HG03432 (cell line): Measurements from ENCODE around the gene CFDP1.
"Not testable (repeated sequence)": the region's sequence is repeated elsewhere in the genome, so short reads cannot be mapped to it uniquely, and the experiment has no call there.

Experiments used
- ATAC-seq: cut with Tn5 transposase; IDR thresholded peaks from one replicate; pipeline ENCODE4 v1.9.1; 2021; ENCODE audit warnings: mild to moderate bottlenecking, moderate library complexity; ENCODE audit not compliant: unreplicated experiment

Gene CFDP1

DNA sequence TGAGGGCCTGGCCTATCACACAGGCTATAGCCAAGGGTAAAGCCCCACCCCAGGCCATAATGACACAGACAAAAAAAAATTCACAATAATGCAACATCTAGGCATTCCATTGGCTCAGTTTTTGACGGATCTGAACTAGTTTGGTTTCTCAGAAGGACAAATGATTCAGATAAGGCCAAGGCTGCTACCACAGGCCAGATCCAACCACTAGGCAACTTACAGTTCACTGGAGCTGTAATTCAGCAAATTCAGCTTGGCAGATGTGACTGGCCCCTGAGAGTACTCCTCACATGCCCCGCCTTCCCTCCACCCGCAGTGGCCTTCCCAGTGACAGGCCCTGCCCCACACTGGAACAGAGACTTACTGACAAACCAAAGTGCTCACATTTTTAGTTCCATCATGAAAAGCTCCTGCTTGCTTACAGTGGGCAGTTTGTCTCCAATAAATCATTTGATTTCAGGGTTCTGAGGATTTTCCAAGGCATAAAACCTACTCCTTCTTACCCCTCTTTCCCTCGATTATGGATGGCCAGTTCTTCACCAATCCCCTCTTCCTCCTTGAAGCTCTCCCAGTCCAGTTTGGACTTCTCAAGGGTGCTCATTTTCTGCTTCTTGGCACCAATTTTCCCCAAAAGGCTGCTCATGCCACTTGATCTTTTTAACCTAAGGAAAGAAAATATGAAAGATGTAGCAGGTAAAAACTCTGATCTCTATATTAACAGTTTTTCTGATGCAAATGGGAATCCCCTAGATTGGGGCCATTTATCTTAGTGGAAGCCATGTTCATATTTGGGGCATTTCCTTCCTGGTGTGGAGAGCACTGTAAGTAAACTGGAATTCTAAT lies 128.6 kb downstream of the CFDP1 start:
- no peak for ATAC-seq

DNA sequence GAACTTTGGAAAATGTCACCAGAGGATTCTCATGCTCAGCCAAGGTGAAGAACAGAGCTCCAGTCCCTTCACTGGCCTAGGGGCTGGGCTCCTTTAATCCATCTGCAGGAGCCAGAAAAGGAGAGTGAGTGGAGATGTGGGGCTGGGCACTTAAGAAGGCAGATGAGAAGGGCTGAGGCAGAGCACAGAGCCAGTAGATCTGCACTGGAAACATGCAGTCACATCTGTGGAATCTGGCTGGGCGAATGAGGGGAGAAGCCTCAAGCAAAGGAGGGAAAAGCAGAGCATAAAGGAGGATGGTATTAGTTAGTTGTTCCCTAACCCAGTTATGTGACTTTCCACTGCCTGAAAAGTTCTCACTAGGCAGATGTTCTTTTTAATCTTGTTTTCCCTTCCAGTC lies 131.5 kb downstream of the CFDP1 start:
- ATAC-seq = no peak

DNA sequence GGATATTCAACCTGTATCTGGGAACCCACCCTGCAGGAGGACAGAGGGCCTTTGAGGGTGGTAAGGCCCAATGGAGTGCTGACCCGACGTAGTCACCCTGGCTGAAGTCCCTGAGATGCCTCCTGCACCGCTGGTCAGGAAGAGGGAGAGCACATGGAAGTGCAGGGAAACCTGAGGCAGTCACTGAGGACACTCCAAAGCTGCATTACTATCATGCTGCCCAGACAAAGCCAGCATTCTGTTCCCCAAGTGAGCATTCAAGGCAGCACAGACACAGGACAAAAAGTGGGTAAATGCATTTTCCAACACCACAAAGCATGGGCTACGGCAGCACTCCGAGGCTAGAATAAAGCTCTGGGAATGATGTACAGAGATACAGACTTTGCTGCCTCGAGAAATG lies 135.0 kb downstream of the CFDP1 start:
- ATAC-seq = no peak

DNA sequence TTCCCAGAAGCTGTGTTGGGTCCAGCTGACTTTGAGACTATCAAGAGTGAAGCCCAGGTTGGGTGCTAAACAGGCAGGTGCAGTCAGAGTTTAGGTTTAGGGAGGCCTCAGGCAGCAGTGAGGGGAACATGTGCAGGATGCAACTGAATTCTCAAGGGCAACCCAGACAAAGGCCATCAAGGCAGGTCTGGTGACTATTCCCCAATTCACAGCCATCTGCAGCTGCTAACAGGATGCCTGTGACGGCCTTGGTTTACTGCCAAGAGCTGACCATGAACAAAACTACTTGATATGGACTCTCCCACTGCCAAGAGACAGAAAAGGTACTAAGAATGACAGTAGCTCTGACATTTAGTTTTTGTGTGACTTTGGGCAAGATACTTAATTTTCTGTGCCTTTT lies 136.7 kb downstream of the CFDP1 start:
- no peak for ATAC-seq

DNA sequence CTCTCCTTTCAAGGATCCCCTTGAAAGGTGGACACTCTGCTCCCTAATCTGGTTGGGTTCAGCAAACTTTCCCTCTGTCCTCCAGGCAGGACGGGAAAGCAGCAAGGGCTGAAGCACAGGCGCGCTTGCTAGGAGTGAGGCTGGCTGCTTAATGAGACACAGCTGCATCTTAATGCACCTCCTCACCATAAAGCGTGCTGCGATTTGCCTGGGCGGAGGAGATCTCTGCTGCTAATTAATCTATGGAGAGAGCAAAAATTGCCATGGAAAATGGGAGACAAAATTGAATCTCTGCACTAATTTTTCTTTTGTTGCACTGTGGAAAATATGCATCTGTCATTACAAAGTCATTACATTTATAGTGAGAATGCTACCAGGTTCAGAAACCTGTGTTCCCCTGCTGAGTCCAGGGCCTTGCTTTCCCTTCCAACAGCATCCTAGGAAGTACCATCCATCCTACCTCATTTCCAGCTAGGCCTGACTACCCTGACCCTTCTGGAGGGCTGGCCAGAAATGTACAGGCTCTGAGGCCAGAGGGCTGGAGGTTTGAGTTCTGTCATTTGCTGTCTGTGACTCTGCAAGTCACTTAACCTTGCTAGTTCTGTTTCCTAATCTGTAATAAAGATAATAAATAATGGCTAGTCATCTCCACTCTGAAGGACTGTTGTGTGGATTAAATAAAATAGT lies 138.4 kb downstream of the CFDP1 start:
- ATAC-seq = no peak

DNA sequence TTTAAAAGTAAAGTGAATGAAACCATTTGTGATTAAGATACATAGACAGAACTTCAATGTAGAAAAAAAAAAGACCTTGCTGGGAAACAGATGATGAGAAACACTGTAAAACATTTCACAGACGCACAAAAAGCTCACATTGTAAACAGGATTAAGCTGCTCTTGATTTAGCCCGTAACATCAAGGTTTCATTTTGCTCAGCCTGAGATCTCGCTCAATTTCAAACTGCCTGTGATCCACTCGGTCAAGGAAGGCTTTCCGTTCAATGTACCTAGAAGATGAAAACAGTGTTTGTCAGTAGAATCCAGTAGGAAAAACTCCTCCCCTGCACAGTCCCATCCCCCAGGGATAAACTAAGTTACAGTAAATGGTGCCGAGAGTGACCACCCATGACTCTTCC lies 139.5 kb downstream of the CFDP1 start:
- ATAC-seq = no peak

DNA sequence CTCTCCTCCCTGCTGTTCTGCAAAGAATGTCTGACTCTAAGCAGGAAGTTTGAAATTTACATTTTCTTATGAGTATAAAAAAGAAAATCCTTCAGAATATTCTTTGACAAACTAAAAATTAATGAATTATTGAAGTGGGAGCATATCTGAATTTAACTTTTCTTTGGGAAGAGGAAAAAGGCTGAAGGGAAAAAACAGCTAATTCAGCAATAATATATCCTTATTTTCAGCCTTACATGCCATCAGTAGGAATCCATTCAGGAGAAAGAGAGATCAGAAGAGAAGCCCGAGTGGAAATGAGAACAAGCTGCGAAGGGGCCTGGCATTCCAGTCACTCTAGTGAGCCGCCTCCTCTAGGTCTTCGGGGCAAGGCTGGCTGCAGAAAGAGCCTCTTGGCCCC lies 140.1 kb downstream of the CFDP1 start:
- no peak for ATAC-seq

DNA sequence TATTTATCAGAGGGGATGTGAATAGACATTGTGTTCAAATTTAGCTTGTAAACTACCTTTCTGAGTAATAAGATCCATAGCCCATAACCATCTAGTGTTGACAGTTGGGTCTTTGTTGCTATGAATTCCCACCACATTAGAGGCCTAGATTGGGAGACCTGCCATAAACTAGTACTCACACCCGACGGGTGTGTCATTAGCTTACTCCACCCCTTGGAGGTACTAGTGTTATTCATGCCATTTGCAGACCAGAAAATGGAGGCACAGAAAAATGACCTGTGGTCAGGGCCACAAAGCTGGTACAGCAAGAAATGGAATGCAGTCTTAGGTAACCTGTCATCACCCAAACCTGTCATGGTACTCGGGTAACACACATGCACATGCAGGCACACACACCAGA lies 140.6 kb downstream of the CFDP1 start:
- ATAC-seq = no peak

DNA sequence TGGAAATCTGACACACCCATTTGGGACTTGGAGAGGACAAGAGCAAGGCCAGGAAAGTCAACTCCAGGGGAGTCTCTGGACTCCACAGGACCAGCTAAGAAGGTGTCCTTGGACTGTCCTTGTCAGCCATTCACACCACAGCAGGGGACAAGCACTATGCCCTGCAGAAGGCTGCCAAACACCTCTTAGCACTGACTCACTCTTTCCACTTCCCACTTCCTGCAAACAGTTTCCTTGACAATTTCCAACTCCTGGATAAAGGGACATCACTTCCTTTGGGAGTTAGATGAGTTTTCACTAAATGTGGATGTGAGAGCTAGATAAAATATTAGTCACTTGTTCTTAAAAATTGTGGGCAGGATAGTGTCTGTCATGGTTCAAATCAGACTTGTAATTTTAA lies 144.1 kb downstream of the CFDP1 start:
- no peak for ATAC-seq

DNA sequence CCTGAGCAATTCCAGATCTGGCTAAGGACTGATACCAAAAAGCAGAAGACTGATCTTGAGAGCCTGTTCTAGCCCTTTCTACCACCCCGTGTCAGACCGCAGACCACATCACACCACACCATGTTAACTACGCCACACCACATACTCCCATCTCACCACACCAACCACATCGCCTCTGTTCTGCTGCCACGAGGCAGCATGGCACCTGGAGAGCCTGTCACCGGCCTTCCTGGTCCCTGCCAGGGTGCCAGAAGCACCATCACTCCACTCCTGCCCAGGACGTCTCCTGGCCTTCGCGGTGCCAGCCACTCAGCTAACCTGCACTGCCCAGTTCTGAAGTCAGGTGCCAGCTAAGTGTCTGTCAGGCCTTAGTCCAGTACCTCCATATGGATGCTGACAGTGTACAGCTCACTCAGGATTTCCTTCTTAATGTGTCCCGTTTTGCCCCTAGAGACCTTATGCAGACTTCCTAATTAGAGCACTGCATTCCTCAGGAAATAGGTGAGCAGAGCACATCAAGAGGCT lies 144.6 kb downstream of the CFDP1 start:
- no peak for ATAC-seq

DNA sequence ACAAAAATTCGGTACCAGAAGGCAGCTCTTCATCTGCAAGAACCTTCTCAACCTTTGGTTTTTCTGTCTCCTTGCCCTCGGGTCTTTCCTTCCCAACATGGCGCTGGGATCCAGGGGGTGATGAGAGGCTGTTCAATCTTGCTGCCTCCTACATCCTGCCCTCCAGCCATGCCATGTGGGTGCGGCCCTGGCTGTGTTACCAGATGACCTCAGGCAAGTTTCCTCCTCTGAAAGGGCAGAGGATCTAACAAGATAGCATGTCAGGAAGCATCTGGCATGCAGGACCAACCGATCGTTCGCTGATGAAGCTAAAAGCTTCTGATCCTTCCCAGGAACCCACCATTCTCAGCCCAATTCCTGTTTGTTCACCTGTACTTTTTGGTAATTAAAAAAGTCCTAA lies 145.1 kb downstream of the CFDP1 start:
- ATAC-seq = no peak

DNA sequence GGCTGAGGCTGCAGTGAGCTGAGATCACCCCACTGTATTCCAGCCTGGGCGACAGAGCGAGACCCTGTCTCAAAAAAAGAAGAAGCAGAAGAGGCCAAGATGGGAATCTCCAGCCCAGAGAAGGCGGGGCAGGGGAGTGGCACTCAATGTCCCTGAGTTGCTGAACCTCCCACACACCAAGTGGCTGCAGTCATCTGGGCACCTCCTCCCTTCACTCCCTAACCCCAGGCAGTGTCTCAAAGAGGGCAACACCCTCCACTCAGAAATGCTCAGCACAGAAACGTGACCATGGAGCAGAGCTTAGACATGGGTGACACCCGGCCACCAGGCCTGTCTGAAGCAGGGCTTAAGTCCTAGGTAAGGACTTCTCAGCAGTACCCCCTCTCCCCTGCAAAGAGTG lies 145.6 kb downstream of the CFDP1 start:
- ATAC-seq = no peak

DNA sequence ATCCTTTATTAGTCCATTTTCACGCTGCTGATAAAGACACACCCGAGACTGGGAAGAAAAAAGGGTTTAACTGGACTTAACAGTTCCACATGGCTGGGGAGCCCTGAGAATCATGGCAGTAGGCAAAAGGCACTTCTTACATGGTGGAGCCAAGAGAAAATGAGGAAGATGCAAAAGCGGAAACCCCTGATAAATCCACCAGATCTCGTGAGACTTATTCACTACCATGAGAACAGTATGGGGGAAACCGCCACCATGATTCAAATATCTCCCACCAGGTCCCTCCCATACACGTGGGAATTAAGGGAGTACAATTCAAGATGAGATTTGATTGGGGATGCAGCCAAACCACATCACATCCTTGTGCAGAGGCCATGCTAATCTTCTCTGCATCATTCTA lies 146.9 kb downstream of the CFDP1 start:
- ATAC-seq = no peak

DNA sequence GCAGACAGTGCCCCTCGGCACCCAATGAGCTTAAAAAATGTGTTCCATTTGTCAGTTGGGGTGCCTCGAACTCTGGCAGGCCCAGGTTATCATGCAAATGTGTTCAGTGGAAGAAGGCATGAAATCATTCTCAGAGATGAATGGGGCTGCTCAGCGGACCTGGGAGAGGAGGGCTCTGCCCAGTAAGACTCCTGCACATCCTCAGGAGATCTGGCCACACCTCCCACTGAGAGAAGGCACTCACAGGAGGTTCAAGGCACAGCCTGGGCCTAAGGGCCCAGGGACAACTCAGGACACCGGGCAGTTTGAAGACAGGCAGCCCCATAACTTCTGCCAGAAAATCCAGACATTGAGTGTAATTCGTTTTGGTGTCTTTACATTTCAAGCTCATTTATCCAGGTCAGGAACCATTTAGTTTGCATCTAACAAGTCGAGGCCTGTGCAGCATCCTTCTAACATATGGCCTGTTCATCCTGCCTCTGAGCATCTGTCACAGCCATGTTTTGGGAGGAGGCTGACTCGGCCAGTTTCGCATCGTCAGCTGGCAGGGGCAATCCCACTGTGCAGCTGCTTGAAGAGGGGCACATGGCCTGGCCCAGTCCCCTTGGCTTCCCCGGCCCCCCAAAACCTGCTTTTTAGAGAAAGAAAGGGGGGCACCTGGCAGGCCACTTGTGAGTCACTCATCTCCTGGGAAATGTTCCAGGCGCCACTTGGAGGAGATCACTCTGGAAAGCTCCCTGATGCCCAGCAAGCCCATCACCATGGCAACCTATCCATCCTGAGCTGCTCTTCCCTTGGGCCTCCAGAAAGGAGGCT lies 150.6 kb downstream of the CFDP1 start:
- ATAC-seq = no peak

DNA sequence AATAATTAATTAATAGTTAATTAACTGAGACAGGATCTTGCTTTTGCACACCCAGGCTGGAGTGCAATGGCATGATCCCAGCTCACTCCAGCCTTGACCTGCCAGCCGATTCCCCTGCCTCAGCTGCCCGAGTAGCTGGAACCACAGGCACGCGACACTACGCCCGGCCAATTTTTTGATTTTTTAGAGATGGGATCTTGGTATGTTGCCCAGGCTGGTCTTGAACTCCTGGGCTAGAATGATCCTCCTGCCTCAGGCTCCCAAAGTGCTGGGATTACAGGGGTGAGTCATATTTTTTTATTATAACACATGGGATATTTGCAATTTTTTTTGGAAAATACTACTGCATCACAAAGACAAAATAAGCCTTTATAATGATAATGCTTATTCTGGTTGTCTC lies 151.5 kb downstream of the CFDP1 start:
- no peak for ATAC-seq

DNA sequence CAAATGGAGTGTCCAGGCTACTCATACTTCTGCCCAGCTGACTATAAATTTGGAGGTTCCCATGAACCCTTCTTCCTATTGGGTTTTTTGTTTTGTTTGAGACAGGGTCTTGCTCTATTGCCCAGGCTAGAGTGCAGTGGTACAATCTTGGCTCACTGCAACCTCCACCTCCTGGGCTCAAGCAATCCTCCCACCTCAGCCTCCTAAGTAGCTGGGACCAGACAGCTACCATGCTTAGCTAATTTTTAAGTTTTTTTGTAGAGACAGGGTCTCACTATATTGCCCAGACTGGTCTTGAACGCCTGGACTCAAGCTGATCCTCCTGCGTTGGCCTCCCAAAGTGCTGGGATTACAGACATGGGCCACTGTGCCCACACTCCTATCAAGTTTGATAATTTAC lies 152.3 kb downstream of the CFDP1 start:
- not testable (repeated sequence) for ATAC-seq

DNA sequence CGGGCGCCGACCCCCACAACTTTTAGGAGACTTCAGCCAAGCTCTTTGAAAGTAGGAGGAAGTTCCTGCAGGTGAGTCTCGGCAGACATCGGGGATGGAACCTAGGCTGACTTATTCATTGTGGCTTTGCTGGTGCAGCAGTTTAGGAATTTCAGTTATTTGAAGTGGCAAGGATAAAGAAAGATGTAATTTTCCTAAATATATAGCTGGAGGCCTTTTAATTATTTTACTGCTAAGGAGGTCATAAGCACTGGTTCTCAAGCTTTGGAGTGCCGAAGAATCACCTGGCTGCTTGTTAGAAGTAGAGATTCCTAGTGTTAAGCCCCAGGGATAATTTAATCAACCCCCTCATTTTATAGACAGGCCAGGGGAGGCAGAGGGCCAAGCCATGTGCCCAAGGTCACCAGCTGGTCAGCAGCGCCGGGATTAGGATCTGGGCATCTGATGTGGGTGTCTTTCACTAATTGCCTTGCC lies 152.9 kb downstream of the CFDP1 start:
- ATAC-seq = no peak

DNA sequence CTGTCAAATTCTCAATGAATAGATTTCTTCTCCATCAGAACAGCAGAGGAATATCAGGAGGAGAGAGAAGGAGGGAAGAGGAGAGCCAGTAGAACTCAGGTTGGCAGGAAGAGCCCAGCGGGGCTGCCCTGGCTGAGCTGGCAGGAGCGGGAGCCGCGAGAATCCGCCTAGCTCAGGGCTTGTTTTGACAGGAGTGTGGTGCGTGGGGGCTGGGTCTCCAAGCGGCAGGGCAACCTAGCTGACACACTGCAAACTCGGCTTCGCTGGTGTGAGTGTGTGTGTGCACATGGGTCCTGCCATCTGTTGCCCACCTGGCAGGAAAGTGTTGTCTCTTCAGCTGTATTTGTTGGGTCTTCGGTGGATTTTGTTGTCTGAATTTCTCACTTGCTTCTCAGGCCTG lies 154.0 kb downstream of the CFDP1 start:
- no peak for ATAC-seq

DNA sequence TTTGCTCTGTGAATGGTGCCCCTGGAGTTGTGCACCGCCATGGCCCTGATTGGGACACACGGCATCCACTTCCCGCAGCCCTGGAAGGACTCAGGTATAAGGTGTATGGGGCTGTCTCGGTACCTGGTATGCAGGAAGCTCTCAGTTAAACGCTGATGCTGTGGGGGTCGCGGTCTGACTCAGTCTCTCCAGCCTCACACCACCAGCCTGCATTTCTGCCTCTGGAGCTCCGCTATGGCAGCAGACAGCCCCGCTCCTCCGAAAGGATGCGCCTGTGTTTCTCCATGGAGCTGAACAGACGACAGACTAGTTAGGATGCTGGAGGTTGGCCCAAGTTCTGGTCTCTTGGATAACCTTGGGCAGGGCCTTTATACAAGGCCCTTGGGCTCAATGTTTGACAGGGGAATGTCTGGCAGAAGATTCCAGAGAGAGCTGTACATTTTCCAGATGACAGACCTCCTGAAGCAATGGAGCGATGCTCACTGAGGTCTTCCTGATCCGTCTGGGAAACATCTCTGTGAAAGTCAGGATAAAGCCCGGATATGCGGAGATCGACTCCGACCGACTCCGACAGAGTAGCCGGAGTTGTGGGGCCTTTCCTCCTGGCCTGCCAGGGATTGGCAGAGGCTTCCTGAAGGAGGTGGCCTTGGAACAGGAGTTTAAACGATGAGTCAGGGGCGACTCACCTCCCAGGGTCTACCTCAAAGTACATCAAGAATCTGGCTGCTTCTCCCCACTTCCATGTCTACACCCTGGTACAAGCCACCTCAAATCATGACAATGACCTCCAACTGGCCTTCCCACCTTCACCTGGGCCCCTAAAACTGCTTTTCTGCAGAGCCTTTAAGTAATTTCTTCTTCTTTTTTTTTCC lies 160.0 kb downstream of the CFDP1 start:
- ATAC-seq = no peak

DNA sequence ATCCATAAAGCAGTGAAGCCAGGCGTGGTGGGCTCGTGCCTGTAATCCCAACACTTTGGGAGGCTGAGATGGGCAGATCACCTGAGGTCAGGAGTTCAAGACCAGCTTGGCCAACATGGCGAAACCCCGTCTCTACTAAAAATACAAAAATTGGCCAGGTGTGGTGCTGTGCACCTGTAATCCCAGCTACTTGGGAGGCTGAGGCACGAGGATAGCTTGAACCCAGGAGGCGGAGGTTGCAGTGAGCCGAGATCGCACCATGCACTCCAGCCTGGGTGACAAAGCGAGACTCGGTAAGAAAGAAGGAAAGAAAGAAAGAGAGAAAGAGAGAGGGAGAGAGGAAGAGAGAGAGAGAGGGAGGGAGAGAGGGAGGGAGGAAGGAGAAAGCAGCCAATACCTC lies 160.7 kb downstream of the CFDP1 start:
- ATAC-seq = not testable (repeated sequence)
